DND-41 (cell line): ENCODE data around the gene TTC24.

Experiments
- ATAC-seq: fragments of 200-7000 bp; cut with Tn5 transposase; 3 replicates; pipeline ENCODE4 v1.9.1; 2021; ENCODE audit warnings: low read depth; ENCODE audit not compliant: insufficient read depth
- DNase-seq: peaks from one replicate; pipeline ENCODE4 v3.0.0-alpha.2; 2020
- H2AFZ ChIP-seq: 2 replicates; pipeline ENCODE4 v1.6.0; 2012; ENCODE audit warnings: low read depth, low read length
- H3K27ac ChIP-seq: 2 replicates; pipeline ENCODE4 v1.5.1; 2012; ENCODE audit warnings: low read length, inconsistent platforms
- H3K27me3 ChIP-seq: fragments of 200-600 bp; sonication (generic); 2 replicates; pipeline ENCODE4 v1.6.0; 2012; ENCODE audit warnings: low read length, mild to moderate bottlenecking, inconsistent platforms; ENCODE audit not compliant: insufficient read depth, poor library complexity
- H3K36me3 ChIP-seq: 2 replicates; pipeline ENCODE4 v1.5.1; 2012; ENCODE audit warnings: low read length, inconsistent platforms; ENCODE audit not compliant: insufficient read depth
- H3K4me1 ChIP-seq: 2 replicates; pipeline ENCODE4 v1.5.1; 2012; ENCODE audit warnings: mild to moderate bottlenecking, low read length; ENCODE audit not compliant: insufficient read depth
- H3K4me2 ChIP-seq: 2 replicates; pipeline ENCODE4 v1.6.0; 2012; ENCODE audit warnings: mild to moderate bottlenecking, moderate library complexity, low read length, inconsistent platforms; ENCODE audit not compliant: insufficient read depth
- H3K4me3 ChIP-seq, 2 experiments: fragments of 200-600 bp in 1 of 2; shearing (Covaris generic) in 1 of 2; 2 replicates each; pipeline ENCODE4 v1.5.1; 2012 to 2016; ENCODE audit warnings: inconsistent platforms in 2 of 2, low read length in 2 of 2, mild to moderate bottlenecking in 2 of 2, low read depth in 1 of 2, moderate library complexity in 1 of 2
- H3K79me2 ChIP-seq: 2 replicates; pipeline ENCODE4 v1.6.0; 2012; ENCODE audit warnings: low read length, inconsistent platforms; ENCODE audit not compliant: insufficient read depth
- H3K9ac ChIP-seq: 2 replicates; pipeline ENCODE4 v1.6.0; 2012; ENCODE audit warnings: low read depth, mild to moderate bottlenecking, inconsistent platforms, low read length, moderate library complexity
- H3K9me3 ChIP-seq: 2 replicates; pipeline ENCODE4 v1.5.1; 2012; ENCODE audit warnings: low read length, moderate library complexity, mild to moderate bottlenecking, inconsistent platforms; ENCODE audit not compliant: insufficient read depth, severe bottlenecking
- H4K20me1 ChIP-seq: 2 replicates; pipeline ENCODE4 v1.6.0; 2012; ENCODE audit warnings: low read length; ENCODE audit not compliant: insufficient read depth
- CTCF ChIP-seq: IDR thresholded peaks from 2 replicates; pipeline ENCODE4 v1.5.1; 2012; ENCODE audit warnings: borderline replicate concordance, low read length, moderate library complexity, mild to moderate bottlenecking; ENCODE audit not compliant: poor library complexity, severe bottlenecking; ENCODE audit errors: extremely low read depth
- EZH2 ChIP-seq: IDR thresholded peaks from 3 replicates; pipeline ENCODE4 v1.6.1; 2012; ENCODE audit warnings: borderline replicate concordance, low read depth, mild to moderate bottlenecking, moderate library complexity, low read length, inconsistent platforms; ENCODE audit not compliant: severe bottlenecking

Gene TTC24

GRCh38 chr1:156579472-156579871, at the start of gene TTC24:
Gene TTC24 (plus strand): TSS chr1:156579723. CDS start chr1:156581365, 1,642 bp downstream.
- TF ChIP-seq EZH2 (no peak), CTCF (no peak)
- Histone ChIP-seq H3K27ac (no peak within 1 kb of the TSS), H3K9ac (no peak within 1 kb of the TSS), H4K20me1 (no peaks in the 10 kb centered on the region), H3K9me3 (no peaks in the 10 kb centered on the region), H3K4me3 (no peak within 1 kb of the TSS), H3K27me3 (no peaks in the 10 kb centered on the region), H3K36me3 (0 out of 2 replicates have a peak, but pooled peaks cover 6% of the 10 kb centered on the region), H3K4me1 (peaks cover 38% of the 10 kb centered on the region), H3K4me2 (no peak within 1 kb of the TSS), H3K79me2 (peaks cover 26% of the 10 kb centered on the region), H2AFZ (0 out of 2 replicates have a peak within 1 kb of the TSS, but pooled peaks have one; percentile 40)
- ATAC-seq (no peak), DNase-seq (no peak)

GRCh38 chr1:156530006-156530405, 49.5 kb upstream of the TTC24 start:
- Histone ChIP-seq H3K9me3 (no peaks in the 10 kb centered on the region), H3K9ac (no peak overlapping the region), H4K20me1 (no peaks in the 10 kb centered on the region), H2AFZ (no peak overlapping the region), H3K4me2 (no peak overlapping the region), H3K4me1 (no peaks in the 10 kb centered on the region), H3K79me2 (no peaks in the 10 kb centered on the region), H3K27me3 (no peaks in the 10 kb centered on the region), H3K27ac (no peak overlapping the region), H3K4me3 (no peak overlapping the region), H3K36me3 (peaks cover 80% of the 10 kb centered on the region)
- ATAC-seq (no peak), DNase-seq (no peak)
- TF ChIP-seq EZH2, result no peak
- TF ChIP-seq CTCF, result no peak

- Histone ChIP-seq H3K27ac (no peak overlapping the region), H3K27me3 (no peaks in the 10 kb centered on the region), H3K4me1 (no peaks in the 10 kb centered on the region), H3K36me3 (peaks cover 82% of the 10 kb centered on the region), H3K9me3 (no peaks in the 10 kb centered on the region), H3K4me3 (no peak overlapping the region), H3K79me2 (no peaks in the 10 kb centered on the region), H3K9ac (no peak overlapping the region), H2AFZ (no peak overlapping the region), H3K4me2 (no peak overlapping the region), H4K20me1 (no peaks in the 10 kb centered on the region)
- no peak for ATAC-seq
- DNase-seq, result no peak
- TF ChIP-seq EZH2 (no peak), CTCF (no peak)
These were observed 47.1 kb upstream of the TTC24 start for GRCh38 chr1:156532374-156532773.
